Subcutaneous adipose tissue (tissue), 4 donors: Measurements from ENCODE around the gene TMEM151B. TPM values are rescaled to one million over a fixed set of nuclear protein-coding genes. Genes with fewer than 3 reads are reported as not detected.

Source experiments
- CTCF ChIP-seq: fragments of 450-650 bp; IDR thresholded peaks from one replicate; pipeline ENCODE4 v1.5.1; 2016; ENCODE audit warnings: low read depth, mild to moderate bottlenecking, control low read depth, antibody characterized with exemption, moderate library complexity
- total RNA-seq, 4 donors: library from RNA; depleted of rRNA; stranded (reverse); fragments of >200 nt; gene quantifications; one replicate each; pipeline ENCODE4 v1.1.0, GENCODE V29; 2016

The TMEM151B gene
- total RNA-seq, 4 donors from 2014 or later = not detected

- TF ChIP-seq CTCF = no peak
Measured at GRCh38 chr6:44284121-44284520, 13.9 kb downstream of the TMEM151B start.

GRCh38 chr6:44284867-44285266 lies 14.6 kb downstream of the TMEM151B start:
- TF ChIP-seq CTCF = no peak

GRCh38 chr6:44285552-44286284 lies 15.5 kb downstream of the TMEM151B start:
- TF ChIP-seq CTCF = no peak

- TF ChIP-seq CTCF = no peak
Measured at GRCh38 chr6:44286285-44286565, 16.0 kb downstream of the TMEM151B start.

- no peak for TF ChIP-seq CTCF
Measured at GRCh38 chr6:44286747-44287146, 16.5 kb downstream of the TMEM151B start.

GRCh38 chr6:44289726-44290260 lies 19.5 kb downstream of the TMEM151B start:
- TF ChIP-seq CTCF = no peak

GRCh38 chr6:44291841-44292240 lies 21.6 kb downstream of the TMEM151B start:
- no peak for TF ChIP-seq CTCF
